A673 (cell line): ENCODE results near the gene SLC25A29. TPM values are rescaled to one million over a fixed set of nuclear protein-coding genes. Genes with fewer than 3 reads are reported as not detected.

ENCODE experiments used
- BruUV-seq: library from RNA; stranded (reverse); fragments of 400-500 nt; replicated peaks from 2 replicates; lab custom pipeline; 2021; lab: Mats Ljungman, UMichigan
- CTCF ChIA-PET: fragments of 300-600 bp; sonication (Branson Sonifier 250); formaldehyde crosslinking; loops from one replicate; lab custom pipeline; 2022; ENCODE audit warnings: antibody characterized with exemption; lab: Charles Lee
- POLR2A ChIA-PET: fragments of 300-600 bp; sonication (Branson Sonifier 250); formaldehyde crosslinking; loops from one replicate; lab custom pipeline; 2022; ENCODE audit warnings: antibody characterized with exemption; ENCODE audit not compliant: low non-redundant PET; lab: Charles Lee
- DNase-seq: peaks from one replicate; pipeline ENCODE4 v3.0.0-alpha.2; 2015; ENCODE audit warnings: low spot score
- H3K27ac ChIP-seq: fragments of 200-600 bp; sonication (generic); 2 replicates; pipeline ENCODE4 v1.5.1; 2016; ENCODE audit warnings: mixed run types, low read depth, mild to moderate bottlenecking, mixed read lengths, antibody characterized with exemption, low read length; ENCODE audit not compliant: poor library complexity, severe bottlenecking
- H3K27me3 ChIP-seq: fragments of 200-600 bp; sonication (generic); replicated peaks from 2 replicates; pipeline ENCODE4 v1.6.1; 2017; ENCODE audit warnings: mixed run types, low read depth, mild to moderate bottlenecking, mixed read lengths, antibody characterized with exemption, low read length; ENCODE audit not compliant: insufficient read depth, poor library complexity
- H3K36me3 ChIP-seq: fragments of 200-600 bp; sonication (generic); 2 replicates; pipeline ENCODE4 v1.6.1; 2016; ENCODE audit warnings: mixed run types, mild to moderate bottlenecking, mixed read lengths, antibody characterized with exemption, low read length; ENCODE audit not compliant: insufficient read depth, poor library complexity, severe bottlenecking
- H3K4me1 ChIP-seq: fragments of 200-600 bp; sonication (generic); 2 replicates; pipeline ENCODE4 v1.6.1; 2017; ENCODE audit warnings: mixed run types, mild to moderate bottlenecking, mixed read lengths, antibody characterized with exemption, low read length; ENCODE audit not compliant: insufficient read depth, poor library complexity, severe bottlenecking
- H3K4me3 ChIP-seq: fragments of 200-600 bp; sonication (generic); 2 replicates; pipeline ENCODE4 v1.5.1; 2016; ENCODE audit warnings: low read depth, mixed run types, mild to moderate bottlenecking, mixed read lengths, low read length; ENCODE audit not compliant: poor library complexity, severe bottlenecking
- H3K9me3 ChIP-seq: fragments of 200-600 bp; sonication (generic); 2 replicates; pipeline ENCODE4 v1.6.1; 2016; ENCODE audit warnings: mixed run types, low read depth, mild to moderate bottlenecking, mixed read lengths, antibody characterized with exemption, low read length; ENCODE audit not compliant: poor library complexity, severe bottlenecking
- EZH2 ChIP-seq: fragments of 200-600 bp; sonication (generic); IDR thresholded peaks from 2 replicates; pipeline ENCODE4 v1.6.1; 2017; ENCODE audit warnings: borderline replicate concordance, low read depth, mild to moderate bottlenecking, mixed read lengths, antibody characterized with exemption, low read length; ENCODE audit not compliant: poor library complexity, severe bottlenecking
- intact Hi-C: fragments of 100-400 bp; cut with micrococcal nuclease; formaldehyde crosslinking; loops from one replicate; pipeline ENCODE4 v1.10.0; 2022; ENCODE audit not compliant: unreplicated experiment
- total RNA-seq: library from RNA; stranded (reverse); gene quantifications from 2 replicates; pipeline ENCODE4 v1.2.3, GENCODE V29; 2021
- TF ChIP-seq, protein P1 (sequence below): fragments of 300-800, 200-600 bp; sonication (generic); conservative IDR thresholded peaks from 2 replicates; pipeline ENCODE4 v1.5.1; 2017; ENCODE audit warnings: low read depth, mild to moderate bottlenecking, antibody characterized with exemption, low read length, moderate library complexity, mixed read lengths

Gene SLC25A29
- total RNA-seq, 1 experiment from 2014 or later = 49.3 TPM

DNA sequence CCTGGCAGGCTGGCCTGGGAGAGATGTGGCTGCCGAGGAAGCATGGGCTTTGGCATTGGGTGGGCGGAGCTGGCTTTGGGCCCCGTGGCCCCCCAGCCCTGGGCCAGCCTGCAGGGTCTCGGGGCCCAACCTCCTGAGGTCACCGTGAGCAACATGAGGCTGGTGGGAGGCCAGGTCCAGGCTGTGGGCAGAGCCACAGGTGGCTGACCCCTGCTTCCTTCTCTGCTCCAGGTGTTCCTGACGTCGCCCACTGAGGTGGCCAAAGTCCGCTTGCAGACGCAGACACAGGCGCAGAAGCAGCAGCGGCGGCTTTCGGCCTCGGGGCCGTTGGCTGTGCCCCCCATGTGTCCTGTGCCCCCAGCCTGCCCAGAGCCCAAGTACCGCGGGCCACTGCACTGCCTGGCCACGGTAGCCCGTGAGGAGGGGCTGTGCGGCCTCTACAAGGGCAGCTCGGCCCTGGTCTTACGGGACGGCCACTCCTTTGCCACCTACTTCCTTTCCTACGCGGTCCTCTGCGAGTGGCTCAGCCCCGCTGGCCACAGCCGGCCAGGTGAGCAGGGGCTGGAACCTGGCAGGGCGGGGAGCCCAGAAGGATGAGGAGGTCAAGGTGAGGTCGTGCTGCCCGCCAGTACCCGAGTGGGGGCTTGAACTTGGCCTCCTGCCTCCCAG, 22.4 kb upstream of the SLC25A29 start:
- Histone ChIP-seq H3K4me1 (no peaks in the 10 kb centered on the region), H3K27ac (no peak overlapping the region), H3K27me3 (no peaks in the 10 kb centered on the region), H3K9me3 (no peaks in the 10 kb centered on the region), H3K36me3 (no peaks in the 10 kb centered on the region), H3K4me3 (no peak overlapping the region)
- TF ChIP-seq, protein P1, sequence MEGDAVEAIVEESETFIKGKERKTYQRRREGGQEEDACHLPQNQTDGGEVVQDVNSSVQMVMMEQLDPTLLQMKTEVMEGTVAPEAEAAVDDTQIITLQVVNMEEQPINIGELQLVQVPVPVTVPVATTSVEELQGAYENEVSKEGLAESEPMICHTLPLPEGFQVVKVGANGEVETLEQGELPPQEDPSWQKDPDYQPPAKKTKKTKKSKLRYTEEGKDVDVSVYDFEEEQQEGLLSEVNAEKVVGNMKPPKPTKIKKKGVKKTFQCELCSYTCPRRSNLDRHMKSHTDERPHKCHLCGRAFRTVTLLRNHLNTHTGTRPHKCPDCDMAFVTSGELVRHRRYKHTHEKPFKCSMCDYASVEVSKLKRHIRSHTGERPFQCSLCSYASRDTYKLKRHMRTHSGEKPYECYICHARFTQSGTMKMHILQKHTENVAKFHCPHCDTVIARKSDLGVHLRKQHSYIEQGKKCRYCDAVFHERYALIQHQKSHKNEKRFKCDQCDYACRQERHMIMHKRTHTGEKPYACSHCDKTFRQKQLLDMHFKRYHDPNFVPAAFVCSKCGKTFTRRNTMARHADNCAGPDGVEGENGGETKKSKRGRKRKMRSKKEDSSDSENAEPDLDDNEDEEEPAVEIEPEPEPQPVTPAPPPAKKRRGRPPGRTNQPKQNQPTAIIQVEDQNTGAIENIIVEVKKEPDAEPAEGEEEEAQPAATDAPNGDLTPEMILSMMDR = no peak
- TF ChIP-seq EZH2 = no peak
- no TSS peak for BruUV-seq
- intact Hi-C loops = no loop called here
- ChIA-PET POLR2A (no interaction called here), CTCF (no interaction called here)
- DNase-seq = no peak

DNA sequence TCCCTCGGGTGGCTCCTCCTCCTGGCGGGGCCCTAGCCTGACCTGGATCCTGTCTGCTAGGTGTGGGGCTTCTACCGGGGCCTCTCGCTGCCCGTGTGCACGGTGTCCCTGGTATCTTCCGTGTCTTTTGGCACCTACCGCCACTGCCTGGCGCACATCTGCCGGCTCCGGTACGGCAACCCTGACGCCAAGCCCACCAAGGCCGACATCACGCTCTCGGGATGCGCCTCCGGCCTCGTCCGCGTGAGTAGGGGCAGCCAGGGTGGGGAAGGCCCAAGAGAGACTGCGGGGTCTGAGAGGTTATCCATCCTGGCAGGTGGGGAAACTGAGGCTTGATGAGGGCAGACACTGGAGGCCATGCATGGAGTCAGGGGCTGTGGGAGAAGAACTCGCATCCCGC, 20.9 kb upstream of the SLC25A29 start:
- no peaks in the 10 kb centered on the region for H3K9me3 ChIP-seq
- H3K4me3 ChIP-seq = no peak overlapping the region
- intact Hi-C loops = no loop called here
- ChIA-PET POLR2A (no interaction called here), CTCF (no interaction called here)
- BruUV-seq = no TSS peak
- H3K4me1 ChIP-seq = no peaks in the 10 kb centered on the region
- no peak overlapping the region for H3K27ac ChIP-seq
- DNase-seq = no peak
- H3K27me3 ChIP-seq = no peaks in the 10 kb centered on the region
- no peak for TF ChIP-seq EZH2
- TF ChIP-seq, protein P1 = no peak
- no peaks in the 10 kb centered on the region for H3K36me3 ChIP-seq

GRCh38 chr14:100325958-100326357, 19.7 kb upstream of the SLC25A29 start:
- no peaks in the 10 kb centered on the region for H3K9me3 ChIP-seq
- no peak overlapping the region for H3K4me3 ChIP-seq
- H3K36me3 ChIP-seq = no peaks in the 10 kb centered on the region
- BruUV-seq = no TSS peak
- TF ChIP-seq EZH2 = no peak
- TF ChIP-seq, protein P1 = no peak
- no peak for DNase-seq
- H3K27ac ChIP-seq = no peak overlapping the region
- no peaks in the 10 kb centered on the region for H3K27me3 ChIP-seq
- intact Hi-C loops = no loop called here
- POLR2A ChIA-PET = no interaction called here
- no peaks in the 10 kb centered on the region for H3K4me1 ChIP-seq
- CTCF ChIA-PET = no interaction called here
